Endodermal cell (in vitro differentiated cells): ENCODE data around the gene ASGR2. TPM values are rescaled to one million over a fixed set of nuclear protein-coding genes. Genes with fewer than 3 reads are reported as not detected.

Experiments
- DNase-seq: peaks from one replicate; pipeline ENCODE4 v3.0.0-alpha.2; 2017
- H3K27ac ChIP-seq: 2 replicates; pipeline ENCODE4 v1.5.1; 2013; ENCODE audit warnings: mild to moderate bottlenecking, low read depth, low read length, moderate library complexity
- H3K27me3 ChIP-seq: 2 replicates; pipeline ENCODE4 v1.6.1; 2013; ENCODE audit warnings: mild to moderate bottlenecking, low read length, moderate library complexity; ENCODE audit not compliant: insufficient read depth, control insufficient read depth, poor library complexity, severe bottlenecking
- H3K36me3 ChIP-seq: 2 replicates; pipeline ENCODE4 v1.7.0; 2013; ENCODE audit warnings: mild to moderate bottlenecking, low read length, moderate library complexity; ENCODE audit not compliant: control insufficient read depth, insufficient read depth
- H3K4me1 ChIP-seq: one replicate; pipeline ENCODE4 v1.7.0; 2013; ENCODE audit warnings: low read length; ENCODE audit not compliant: control insufficient read depth, insufficient read depth
- H3K4me3 ChIP-seq: 2 replicates; pipeline ENCODE4 v1.5.1; 2013; ENCODE audit warnings: mild to moderate bottlenecking, low read length, moderate library complexity
- H3K9ac ChIP-seq: 2 replicates; pipeline ENCODE4 v1.6.1; 2013; ENCODE audit warnings: mild to moderate bottlenecking, low read length, moderate library complexity; ENCODE audit not compliant: poor library complexity, severe bottlenecking; ENCODE audit errors: extremely low read depth
- H3K9me3 ChIP-seq: 2 replicates; pipeline ENCODE4 v1.6.1; 2013; ENCODE audit warnings: mild to moderate bottlenecking, low read length, moderate library complexity; ENCODE audit not compliant: control insufficient read depth
- H3K27ac Mint-ChIP-seq: 2 replicates; pipeline ENCODE4 v1.8.0; 2020; ENCODE audit warnings: mixed read lengths
- H3K27me3 Mint-ChIP-seq: 2 replicates; pipeline ENCODE4 v1.8.0; 2021; ENCODE audit warnings: mild to moderate bottlenecking, mixed read lengths; ENCODE audit not compliant: insufficient read depth
- H3K36me3 Mint-ChIP-seq: 2 replicates; pipeline ENCODE4 v1.8.0; 2020; ENCODE audit warnings: low read depth, mixed read lengths
- H3K4me1 Mint-ChIP-seq: 2 replicates; pipeline ENCODE4 v1.8.0; 2020; ENCODE audit warnings: mixed read lengths
- H3K4me3 Mint-ChIP-seq: 2 replicates; pipeline ENCODE4 v1.8.0; 2020; ENCODE audit warnings: mild to moderate bottlenecking, moderate library complexity, mixed read lengths
- H3K9me3 Mint-ChIP-seq: 2 replicates; pipeline ENCODE4 v1.8.0; 2020; ENCODE audit warnings: mild to moderate bottlenecking, mixed read lengths
- CTCF ChIP-seq: fragments of 200-600 bp; sonication (generic); conservative IDR thresholded peaks from 2 replicates; pipeline ENCODE4 v1.5.0; 2021; ENCODE audit warnings: antibody characterized with exemption, mild to moderate bottlenecking
- WGBS, 2 experiments: methylation state at CpG; one replicate each; pipeline versions ENCODE4 v1.1.5 to v1.1.7; 2013; ENCODE audit warnings: missing lambda C conversion rate in 2 of 2, mixed read lengths in 1 of 2; ENCODE audit not compliant: insufficient coverage in 1 of 2, insufficient read length in 1 of 2; 5-methylcytosine and 5-hydroxymethylcytosine counted together
- total RNA-seq, 2 donors: library from RNA; stranded (reverse); fragmentation: NEBNext Ultra II Directional in 1 of 2; extraction: Animal tissue kit (Norgen Biotek cat#: 25700) in 1 of 2; gene quantifications; 2 replicates in 1 of 2; 3 replicates in 1 of 2; pipeline ENCODE4 v1.2.1, GENCODE V29; 2021

The ASGR2 gene
- total RNA-seq, 2 donors from 2014 or later, result 0.44 TPM; not detected in 1

- peaks cover 8% of the 10 kb centered on the region for H3K9me3 Mint-ChIP-seq
- no peaks in the 10 kb centered on the region for H3K36me3 Mint-ChIP-seq
- H3K27me3 Mint-ChIP-seq, result peaks cover 4% of the 10 kb centered on the region
- no peaks in the 10 kb centered on the region for H3K4me1 Mint-ChIP-seq
- Histone ChIP-seq H3K9ac (no peak overlapping the region), H3K4me3 (no peak overlapping the region), H3K4me1 (no peaks in the 10 kb centered on the region), H3K27me3 (no peaks in the 10 kb centered on the region), H3K36me3 (no peaks in the 10 kb centered on the region), H3K27ac (no peak overlapping the region), H3K9me3 (no peaks in the 10 kb centered on the region)
- H3K27ac Mint-ChIP-seq, result no peak overlapping the region
- no peak overlapping the region for H3K4me3 Mint-ChIP-seq
- no peak for TF ChIP-seq CTCF
- DNase-seq, result no peak
- 86 to 95% methylated on average over 6 to 9 of the region's 10 CpGs for WGBS, 2 experiments
Observed at GRCh38 chr17:7080456-7081041, 34.1 kb downstream of the ASGR2 start.

- TF ChIP-seq CTCF, result no peak
- peaks cover 4% of the 10 kb centered on the region for H3K27me3 Mint-ChIP-seq
- no peak within 1 kb of the TSS for H3K27ac ChIP-seq
- H3K4me3 ChIP-seq, result no peak within 1 kb of the TSS
- no peaks in the 10 kb centered on the region for H3K4me1 ChIP-seq
- H3K9ac ChIP-seq, result no peak within 1 kb of the TSS
- peaks cover 8% of the 10 kb centered on the region for H3K9me3 Mint-ChIP-seq
- no peak within 1 kb of the TSS for H3K27ac Mint-ChIP-seq
- no peaks in the 10 kb centered on the region for H3K36me3 Mint-ChIP-seq
- 88 to 93% methylated on average over 6 to 15 of the region's 15 CpGs for WGBS, 2 experiments
- H3K4me3 Mint-ChIP-seq, result no peak within 1 kb of the TSS
- no peaks in the 10 kb centered on the region for H3K36me3 ChIP-seq
- no peaks in the 10 kb centered on the region for H3K9me3 ChIP-seq
- no peaks in the 10 kb centered on the region for H3K4me1 Mint-ChIP-seq
- H3K27me3 ChIP-seq, result no peaks in the 10 kb centered on the region
- DNase-seq, result no peak
Observed at GRCh38 chr17:7079581-7080455, 34.8 kb downstream of the ASGR2 start, which contains the start of gene CLEC10A. CLEC10A (minus strand) TSS chr17:7080251; CDS start chr17:7078812, 1,439 bp downstream.

GRCh38 chr17:7078711-7079110 lies 35.9 kb downstream of the ASGR2 start:
- peaks cover 8% of the 10 kb centered on the region for H3K9me3 Mint-ChIP-seq
- no peaks in the 10 kb centered on the region for H3K36me3 Mint-ChIP-seq
- no peak overlapping the region for H3K4me3 Mint-ChIP-seq
- WGBS, 2 experiments, result 91 to 97% methylated on average over 8 to 10 of the region's 10 CpGs
- no peak overlapping the region for H3K27ac Mint-ChIP-seq
- H3K27me3 Mint-ChIP-seq, result peaks cover 6% of the 10 kb centered on the region
- no peak for TF ChIP-seq CTCF
- Histone ChIP-seq H3K4me1 (no peaks in the 10 kb centered on the region), H3K27me3 (no peaks in the 10 kb centered on the region), H3K9me3 (no peaks in the 10 kb centered on the region), H3K36me3 (no peaks in the 10 kb centered on the region), H3K4me3 (no peak overlapping the region), H3K27ac (no peak overlapping the region), H3K9ac (no peak overlapping the region)
- H3K4me1 Mint-ChIP-seq, result no peaks in the 10 kb centered on the region
- DNase-seq, result no peak
